ENCODE data around the gene IFT25.
"Not testable (repeated sequence)": the region's sequence is repeated elsewhere in the genome, so short reads cannot be mapped to it uniquely, and the experiment has no call there.

Gene IFT25

GRCh38 chr1:53891678-53892077 lies 53.8 kb downstream of the IFT25 start:
- DNase-seq (ENCODE audit: low read depth, low spot score) = no peak
- no peak overlapping the region for H3K27ac ChIP-seq

- no peak for DNase-seq (ENCODE audit: low read depth, low spot score)
- no peak overlapping the region for H3K27ac ChIP-seq
Measured at GRCh38 chr1:53891018-53891417, 54.5 kb downstream of the IFT25 start.

DNA sequence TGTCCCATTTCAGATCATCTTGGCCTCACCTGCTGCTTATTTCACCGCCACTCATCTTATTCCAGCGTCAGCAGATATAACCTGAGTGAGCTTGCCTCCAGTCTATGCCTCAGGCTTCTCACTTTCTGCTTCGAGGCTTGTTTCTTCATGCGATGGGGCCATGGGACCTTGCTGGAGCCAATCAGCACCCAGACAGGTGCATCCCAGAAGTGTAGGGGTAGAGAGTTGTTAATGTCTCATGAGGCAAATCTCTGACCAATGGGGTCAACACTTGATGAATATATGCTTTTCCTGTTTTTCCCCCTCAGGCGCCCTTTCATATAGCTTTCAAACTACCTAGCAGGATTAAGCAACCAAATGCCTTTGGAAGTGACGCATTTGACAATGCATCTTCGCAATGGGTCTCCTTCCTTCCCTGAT lies 55.0 kb downstream of the IFT25 start:
- no peak for DNase-seq (ENCODE audit: low read depth, low spot score)
- peak overlapping the region; percentile 78 for H3K27ac ChIP-seq

DNA sequence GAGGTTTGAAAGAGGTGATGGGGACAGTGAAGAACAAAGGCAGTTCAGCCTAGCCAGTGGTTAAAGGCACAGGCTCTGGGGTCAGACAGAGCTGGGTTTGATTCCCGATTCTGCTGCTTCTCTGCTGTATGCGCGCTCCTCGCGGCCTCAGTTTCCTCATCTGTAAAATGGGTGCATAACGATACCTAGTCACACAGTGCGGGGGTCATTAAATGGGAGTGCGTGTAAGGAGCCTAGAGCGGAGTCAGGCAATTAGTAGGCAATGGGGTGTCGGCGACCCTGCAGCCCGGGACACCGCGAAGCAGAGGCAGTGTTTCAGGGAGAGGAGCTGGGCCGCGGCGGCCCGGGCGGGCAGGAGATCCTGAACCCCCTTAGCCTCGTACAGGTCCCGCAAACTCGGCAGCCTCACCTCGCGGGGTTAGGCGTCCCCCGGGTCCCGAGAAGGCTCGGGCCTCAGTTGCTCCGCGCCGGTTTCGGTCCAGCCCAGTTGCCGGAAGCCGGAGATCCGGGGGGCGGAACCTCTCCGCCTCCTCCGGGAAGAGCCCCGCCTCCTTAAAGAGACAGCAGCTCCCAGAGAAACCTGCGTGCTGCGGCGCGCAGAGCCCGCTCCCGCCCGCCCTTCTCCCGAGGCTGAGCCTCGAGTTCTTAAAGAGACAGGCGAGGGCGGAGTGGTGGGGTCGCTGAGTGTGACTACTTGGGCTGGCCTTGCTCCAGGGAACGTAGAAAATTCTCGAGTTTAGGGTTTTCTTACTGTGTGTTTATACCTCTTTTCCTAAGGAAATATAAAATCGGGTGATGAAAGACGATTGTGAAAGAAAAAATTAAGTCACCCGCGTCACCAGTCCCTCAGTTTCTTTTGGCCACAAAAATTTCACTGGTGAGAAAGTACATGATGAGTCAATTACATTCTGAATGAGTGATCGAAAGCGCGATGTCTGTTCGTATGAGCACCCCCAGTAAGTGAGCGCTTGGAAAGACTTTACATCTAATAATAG lies 55.9 kb downstream of the IFT25 start, which contains the start of gene YIPF1:
Gene YIPF1, minus strand, starts transcription at position 494 of the 995 bp plus-strand sequence. CDS start 860 bp downstream, outside the sequence.
- H3K27ac ChIP-seq = peak within 1 kb of the TSS; percentile 78
- DNase-seq (ENCODE audit: low read depth, low spot score) = peak; percentile 60

- no peak overlapping the region for H3K27ac ChIP-seq
- DNase-seq (ENCODE audit: low read depth, low spot score) = no peak
Measured at GRCh38 chr1:53888681-53889080, 56.8 kb downstream of the IFT25 start.

DNA sequence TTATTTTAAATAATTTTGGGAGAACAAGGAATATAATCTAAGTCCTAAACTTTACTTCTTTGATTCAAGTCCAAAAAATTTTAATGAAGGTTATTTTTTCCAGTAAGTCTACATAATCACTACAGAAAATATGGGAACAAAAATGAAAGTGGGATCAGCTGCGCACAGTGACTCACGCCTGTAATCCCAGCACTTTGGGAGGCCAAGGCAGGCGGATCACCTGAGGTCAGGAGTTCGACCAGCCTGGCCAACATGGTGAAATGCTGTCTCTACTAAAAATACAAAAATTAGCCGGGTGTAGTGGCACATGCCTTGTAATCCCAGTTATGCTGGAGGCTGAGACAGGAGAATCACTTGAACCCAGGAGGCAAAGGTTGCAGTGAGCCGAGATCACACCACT lies 61.9 kb downstream of the IFT25 start:
- DNase-seq (ENCODE audit: low read depth, low spot score) = not testable (repeated sequence)

DNA sequence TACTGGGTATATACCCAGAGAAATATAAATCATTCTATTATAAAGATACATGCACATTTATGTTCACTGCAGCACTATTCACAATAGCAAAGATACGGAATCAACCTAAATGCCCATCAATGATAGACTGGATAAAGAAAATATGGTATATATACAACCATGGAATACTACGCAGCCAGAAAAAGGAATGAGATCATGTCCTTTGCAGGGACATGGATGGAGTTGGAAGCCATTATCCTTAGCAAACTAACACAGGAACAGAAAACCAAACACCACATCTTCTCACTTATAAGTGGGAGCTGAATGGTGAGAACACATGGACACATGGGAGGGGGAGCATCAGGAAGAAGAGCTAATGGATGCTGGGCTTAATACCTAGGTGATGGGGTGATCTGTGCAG lies 63.6 kb downstream of the IFT25 start:
- not testable (repeated sequence) for H3K27ac ChIP-seq; DNase-seq (ENCODE audit: low read depth, low spot score)

More for the DNA sequence above, 61.9 kb downstream of the IFT25 start:
- not testable (repeated sequence) for H3K27ac ChIP-seq

GRCh38 chr1:53878492-53879105 lies 66.9 kb downstream of the IFT25 start:
- no peak for DNase-seq (ENCODE audit: low read depth, low spot score)
- H3K27ac ChIP-seq = no peak overlapping the region

- not testable (repeated sequence) for DNase-seq (ENCODE audit: low read depth, low spot score)
Measured at GRCh38 chr1:53875150-53875549, 70.3 kb downstream of the IFT25 start.

GRCh38 chr1:53871773-53872484 lies 73.6 kb downstream of the IFT25 start:
- no peak overlapping the region for H3K27ac ChIP-seq

More at GRCh38 chr1:53875150-53875549, 70.3 kb downstream of the IFT25 start:
- H3K27ac ChIP-seq = not testable (repeated sequence)

More at GRCh38 chr1:53871773-53872484, 73.6 kb downstream of the IFT25 start:
- DNase-seq (ENCODE audit: low read depth, low spot score) = no peak

All from epithelial cell of prostate (primary cell).